Gastrocnemius medialis (tissue), 4 donors: ENCODE measurements around the gene BMPR1B. TPM values are rescaled to one million over a fixed set of nuclear protein-coding genes. Genes with fewer than 3 reads are reported as not detected.
"Not testable (repeated sequence)": the region's sequence is repeated elsewhere in the genome, so short reads cannot be mapped to it uniquely, and the experiment has no call there.

Experiments used
- ATAC-seq, 2 donors: fragments of 150-250 bp; one replicate each; pipeline ENCODE4 v1.9.1; 2016
- DNase-seq, 2 donors: peaks; one replicate each; pipeline ENCODE4 v3.0.0-alpha.2; 2019
- H3K27ac ChIP-seq, 4 donors: fragments of 200-600 bp; sonication (generic); 1 replicate in 1 of 4; 2 replicates in 3 of 4; pipeline ENCODE4 v1.5.1; 2016 to 2018; ENCODE audit warnings: mild to moderate bottlenecking in 2 of 4, moderate library complexity in 1 of 4
- H3K27me3 ChIP-seq, 3 donors: fragments of 200-600 bp; sonication (generic) in 2 of 3; 1 replicate in 1 of 3; 2 replicates in 2 of 3; pipeline versions ENCODE4 v1.5.1 to v1.6.0; 2016 to 2019; ENCODE audit warnings: mild to moderate bottlenecking in 1 of 3, moderate library complexity in 1 of 3
- H3K36me3 ChIP-seq, 2 donors: fragments of 200-600 bp; sonication (generic) in 1 of 2; one replicate each; pipeline ENCODE4 v1.5.1; 2017 to 2018
- H3K4me1 ChIP-seq, 2 donors: fragments of 200-600 bp; sonication (generic) in 1 of 2; one replicate each; pipeline ENCODE4 v1.5.1; 2016 to 2017; ENCODE audit warnings: mild to moderate bottlenecking in 2 of 2
- H3K4me3 ChIP-seq, 4 donors: fragments of 200-600 bp; sonication (generic) in 3 of 4; 1 replicate in 1 of 4; 2 replicates in 3 of 4; pipeline ENCODE4 v1.5.1; 2016 to 2019; ENCODE audit warnings: mild to moderate bottlenecking in 2 of 4
- H3K9me3 ChIP-seq, 3 donors: fragments of 200-600 bp; sonication (generic) in 2 of 3; 1 replicate in 1 of 3; 2 replicates in 2 of 3; pipeline ENCODE4 v1.5.1; 2016 to 2019
- CTCF ChIP-seq, 5 experiments: fragments of 450-650 bp in 3 of 5; fragments of 200-600 bp in 2 of 5; sonication (generic) in 2 of 5; IDR thresholded peaks in 4 of 5; conservative IDR thresholded peaks in 1 of 5; 1 replicate in 4 of 5; 2 replicates in 1 of 5; pipeline ENCODE4 v1.5.1; 2016 to 2019; ENCODE audit warnings: antibody characterized with exemption in 5 of 5, mild to moderate bottlenecking in 3 of 5, moderate library complexity in 3 of 5
- POLR2A ChIP-seq, 2 donors: fragments of 450-650 bp; IDR thresholded peaks; one replicate each; pipeline ENCODE4 v1.6.1; 2017; ENCODE audit warnings: antibody characterized with exemption in 2 of 2, mild to moderate bottlenecking in 2 of 2, moderate library complexity in 2 of 2
- in situ Hi-C, 4 donors: fragments of 200-750 bp; cut with MboI; loops; one replicate each; pipeline versions ENCODE4 v1.15.0 to v1.8.0; 2017; ENCODE audit warnings: low sequenced_read_pairs in 4 of 4
- intact Hi-C: fragments of 100-400 bp; cut with DNase I; formaldehyde crosslinking; loops from one replicate; pipeline ENCODE4 v1.15.1; 2023; ENCODE audit warnings: low total_unique reads
- total RNA-seq, 4 donors: library from RNA; depleted of rRNA; stranded (reverse); fragments of >200 nt; gene quantifications; one replicate each; pipeline versions ENCODE4 v1.1.0 to v1.2.3, GENCODE V29; 2016

The BMPR1B gene
- total RNA-seq, 4 donors from 2014 or later = 0.92 to 6.9 (median 1.7) TPM

GRCh38 chr4:95165926-95166524 is 408.3 kb downstream of the BMPR1B start:
- no peaks in the 10 kb centered on the region for H3K36me3 ChIP-seq
- no peaks in the 10 kb centered on the region for H3K4me1 ChIP-seq
- no peak overlapping the region for H3K4me3 ChIP-seq
- peak; percentile 44 to 45 for ATAC-seq
- TF ChIP-seq CTCF (IDR thresholded peaks at IDR 0.05 in 4 of 5, conservative IDR thresholded peaks at IDR 0.05 in 1 of 5) (peak; percentile 26 to 69 (median 51)), POLR2A (IDR thresholded peaks at IDR 0.05) (no peak)
- H3K27me3 ChIP-seq = no peaks in the 10 kb centered on the region
- DNase-seq = no peak
- in situ Hi-C loops (no loop called here), intact Hi-C loops (no loop called here)
- H3K27ac ChIP-seq = no peak overlapping the region
- H3K9me3 ChIP-seq = no peaks in the 10 kb centered on the region

GRCh38 chr4:95167805-95168204 is 410.1 kb downstream of the BMPR1B start:
- no peaks in the 10 kb centered on the region for H3K4me1 ChIP-seq
- DNase-seq (no peak), ATAC-seq (no peak)
- no peaks in the 10 kb centered on the region for H3K9me3 ChIP-seq
- no peak overlapping the region for H3K27ac ChIP-seq
- intact Hi-C loops = no loop called here
- no peak for TF ChIP-seq CTCF (IDR thresholded peaks at IDR 0.05 in 4 of 5, conservative IDR thresholded peaks at IDR 0.05 in 1 of 5)
- TF ChIP-seq POLR2A (IDR thresholded peaks at IDR 0.05) = no peak
- in situ Hi-C loops = no loop called here
- no peaks in the 10 kb centered on the region for H3K27me3 ChIP-seq
- no peak overlapping the region for H3K4me3 ChIP-seq
- no peaks in the 10 kb centered on the region for H3K36me3 ChIP-seq

GRCh38 chr4:95170176-95170575 is 412.4 kb downstream of the BMPR1B start:
- no peak for TF ChIP-seq CTCF (IDR thresholded peaks at IDR 0.05 in 4 of 5, conservative IDR thresholded peaks at IDR 0.05 in 1 of 5)
- TF ChIP-seq POLR2A (IDR thresholded peaks at IDR 0.05) = no peak
- H3K4me1 ChIP-seq = no peaks in the 10 kb centered on the region
- H3K27ac ChIP-seq = no peak overlapping the region
- intact Hi-C loops (no loop called here), in situ Hi-C loops (no loop called here)
- ATAC-seq (no peak), DNase-seq (no peak)
- H3K27me3 ChIP-seq = no peaks in the 10 kb centered on the region
- no peaks in the 10 kb centered on the region for H3K9me3 ChIP-seq
- no peaks in the 10 kb centered on the region for H3K36me3 ChIP-seq
- no peak overlapping the region for H3K4me3 ChIP-seq

GRCh38 chr4:95171377-95171776 is 413.6 kb downstream of the BMPR1B start:
- H3K4me3 ChIP-seq, ATAC-seq, in situ Hi-C loops, H3K9me3 ChIP-seq, intact Hi-C loops, H3K36me3 ChIP-seq, H3K27me3 ChIP-seq, DNase-seq, H3K27ac ChIP-seq, H3K4me1 ChIP-seq: not testable (repeated sequence)

- ATAC-seq (no peak), DNase-seq (no peak)
- no peak overlapping the region for H3K4me3 ChIP-seq
- no peaks in the 10 kb centered on the region for H3K27me3 ChIP-seq
- TF ChIP-seq POLR2A (IDR thresholded peaks at IDR 0.05) (no peak), CTCF (IDR thresholded peaks at IDR 0.05 in 4 of 5, conservative IDR thresholded peaks at IDR 0.05 in 1 of 5) (no peak)
- no peaks in the 10 kb centered on the region for H3K9me3 ChIP-seq
- intact Hi-C loops = no loop called here
- H3K36me3 ChIP-seq = no peaks in the 10 kb centered on the region
- H3K27ac ChIP-seq = no peak overlapping the region
- in situ Hi-C loops = no loop called here
- no peaks in the 10 kb centered on the region for H3K4me1 ChIP-seq
These were observed 421.2 kb downstream of the BMPR1B start for GRCh38 chr4:95178938-95179337.
